ENCODE results near the gene C22orf31.
"Not testable (repeated sequence)": the region's sequence is repeated elsewhere in the genome, so short reads cannot be mapped to it uniquely, and the experiment has no call there.

Gene C22orf31

DNA sequence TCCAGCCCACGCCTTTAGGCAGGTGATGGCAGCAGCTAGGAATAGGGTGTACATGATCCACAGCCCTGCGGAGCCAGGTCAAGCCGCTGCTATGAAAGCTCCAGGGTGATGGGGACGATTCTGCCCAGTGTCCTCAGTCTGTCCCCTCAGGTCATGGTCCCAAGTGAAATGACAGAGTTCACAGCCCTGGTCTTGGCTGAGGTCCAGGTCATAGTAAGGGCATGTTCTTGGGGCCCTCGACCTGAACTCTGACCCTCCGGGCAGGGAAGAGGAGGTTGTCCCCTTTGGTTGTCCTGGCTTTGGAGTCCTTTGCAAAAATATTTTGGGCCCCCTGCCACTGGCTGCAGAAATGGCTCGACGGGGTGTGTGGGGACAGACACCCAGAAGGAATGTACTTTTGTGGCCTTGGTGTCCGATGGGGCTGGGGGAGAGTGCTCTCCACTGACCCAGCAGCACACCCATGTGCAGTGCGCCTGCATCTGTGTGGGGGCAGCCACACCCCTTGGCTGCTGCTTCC lies 7.3 kb downstream of the C22orf31 start:
- Mint-ChIP-seq H3K9me3 (no peaks in the 10 kb centered on the region), H3K36me3 (ENCODE audit: low read depth) (no peaks in the 10 kb centered on the region), H3K27me3 (ENCODE audit: low read depth) (peaks cover 14% of the 10 kb centered on the region), H3K4me3 (no peak overlapping the region), H3K4me1 (ENCODE audit: low read depth) (no peaks in the 10 kb centered on the region), H3K27ac (no peak overlapping the region)
- no peak for DNase-seq (ENCODE audit: low spot score)

- Mint-ChIP-seq H3K4me1 (ENCODE audit: low read depth) (no peaks in the 10 kb centered on the region), H3K9me3 (no peaks in the 10 kb centered on the region), H3K27me3 (ENCODE audit: low read depth) (peaks cover 7% of the 10 kb centered on the region), H3K27ac (no peak overlapping the region), H3K4me3 (no peak overlapping the region), H3K36me3 (ENCODE audit: low read depth) (no peaks in the 10 kb centered on the region)
- DNase-seq (ENCODE audit: low spot score), result no peak
These were observed 8.5 kb downstream of the C22orf31 start for GRCh38 chr22:29053048-29053702.

- no peak for DNase-seq (ENCODE audit: low spot score)
- Mint-ChIP-seq H3K27ac (no peak overlapping the region), H3K9me3 (no peaks in the 10 kb centered on the region), H3K4me1 (ENCODE audit: low read depth) (no peaks in the 10 kb centered on the region), H3K36me3 (ENCODE audit: low read depth) (no peaks in the 10 kb centered on the region), H3K4me3 (no peak overlapping the region), H3K27me3 (ENCODE audit: low read depth) (peaks cover 3% of the 10 kb centered on the region)
These were observed 11.2 kb downstream of the C22orf31 start for GRCh38 chr22:29050457-29050856.

DNA sequence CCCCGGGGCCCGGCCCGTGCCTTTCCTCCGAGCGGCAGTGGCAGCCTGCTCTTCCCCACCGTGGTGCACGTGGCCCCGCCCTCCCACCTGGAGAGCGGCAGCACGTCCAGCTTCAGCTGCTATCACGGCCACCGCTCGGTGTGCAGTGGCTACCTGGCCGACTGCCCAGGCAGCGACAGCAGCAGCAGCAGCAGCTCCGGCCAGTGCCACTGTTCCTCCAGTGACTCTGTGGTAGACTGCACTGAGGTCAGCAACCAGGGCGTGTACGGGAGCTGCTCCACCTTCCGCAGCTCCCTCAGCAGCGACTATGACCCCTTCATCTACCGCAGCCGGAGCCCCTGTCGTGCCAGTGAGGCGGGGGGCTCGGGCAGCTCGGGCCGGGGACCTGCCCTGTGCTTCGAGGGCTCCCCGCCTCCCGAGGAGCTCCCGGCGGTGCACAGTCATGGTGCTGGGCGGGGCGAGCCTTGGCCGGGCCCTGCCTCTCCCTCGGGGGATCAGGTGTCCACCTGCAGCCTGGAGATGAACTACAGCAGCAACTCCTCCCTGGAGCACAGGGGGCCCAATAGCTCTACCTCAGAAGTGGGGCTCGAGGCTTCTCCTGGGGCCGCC lies 11.9 kb downstream of the C22orf31 start:
- peaks cover 1% of the 10 kb centered on the region for H3K27me3 Mint-ChIP-seq (ENCODE audit: low read depth)
- no peaks in the 10 kb centered on the region for H3K9me3 Mint-ChIP-seq
- H3K27ac Mint-ChIP-seq, result no peak overlapping the region
- no peaks in the 10 kb centered on the region for H3K4me1 Mint-ChIP-seq (ENCODE audit: low read depth)
- H3K36me3 Mint-ChIP-seq (ENCODE audit: low read depth), result no peaks in the 10 kb centered on the region
- DNase-seq (ENCODE audit: low spot score), result no peak
- H3K4me3 Mint-ChIP-seq, result no peak overlapping the region

DNA sequence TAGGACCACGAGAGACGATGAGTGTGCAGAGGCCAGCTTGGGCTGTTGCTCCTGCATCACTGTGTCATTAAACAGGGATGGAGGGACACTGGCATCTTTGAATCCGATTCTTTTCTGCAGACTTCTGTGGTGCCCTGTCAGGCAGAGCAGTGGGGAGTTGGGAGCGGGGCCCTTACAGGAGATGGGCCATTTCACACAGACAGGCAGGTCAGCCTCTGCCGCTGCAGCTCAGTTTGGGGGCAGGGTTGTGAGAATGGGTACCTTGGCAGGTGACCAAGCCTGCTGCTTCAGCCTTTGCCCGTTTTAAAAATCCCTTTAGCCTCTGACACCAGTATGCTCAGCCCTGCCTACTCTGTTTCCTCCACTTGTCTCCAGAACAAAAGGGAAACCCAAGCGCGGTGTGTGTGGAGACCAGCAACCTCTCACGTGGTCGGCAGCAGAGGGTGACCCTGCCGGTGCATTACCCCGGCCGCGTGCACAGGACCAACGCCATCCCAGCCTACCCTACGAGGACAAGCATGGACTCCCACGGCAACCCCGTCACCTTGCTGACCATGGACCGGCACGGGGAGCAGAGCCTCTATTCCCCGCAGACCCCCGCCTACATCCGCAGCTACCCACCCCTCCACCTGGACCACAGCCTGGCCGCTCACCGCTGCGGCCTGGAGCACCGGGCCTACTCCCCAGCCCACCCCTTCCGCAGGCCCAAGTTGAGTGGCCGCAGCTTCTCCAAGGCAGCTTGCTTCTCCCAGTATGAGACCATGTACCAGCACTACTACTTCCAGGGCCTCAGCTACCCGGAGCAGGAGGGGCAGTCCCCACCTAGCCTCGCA lies 12.6 kb downstream of the C22orf31 start:
- Mint-ChIP-seq H3K4me3 (no peak overlapping the region), H3K4me1 (ENCODE audit: low read depth) (no peaks in the 10 kb centered on the region), H3K9me3 (no peaks in the 10 kb centered on the region), H3K27me3 (ENCODE audit: low read depth) (no peaks in the 10 kb centered on the region), H3K36me3 (ENCODE audit: low read depth) (no peaks in the 10 kb centered on the region), H3K27ac (no peak overlapping the region)
- DNase-seq (ENCODE audit: low spot score), result no peak

- H3K27me3 Mint-ChIP-seq (ENCODE audit: low read depth), result no peaks in the 10 kb centered on the region
- no peak overlapping the region for H3K27ac Mint-ChIP-seq
- no peaks in the 10 kb centered on the region for H3K4me1 Mint-ChIP-seq (ENCODE audit: low read depth)
- H3K36me3 Mint-ChIP-seq (ENCODE audit: low read depth), result no peaks in the 10 kb centered on the region
- DNase-seq (ENCODE audit: low spot score), result no peak
- no peak overlapping the region for H3K4me3 Mint-ChIP-seq
- H3K9me3 Mint-ChIP-seq, result no peaks in the 10 kb centered on the region
These were observed 16.9 kb downstream of the C22orf31 start for GRCh38 chr22:29044657-29045176.

GRCh38 chr22:29043906-29044575 lies 17.6 kb downstream of the C22orf31 start:
- no peak overlapping the region for H3K27ac Mint-ChIP-seq
- no peaks in the 10 kb centered on the region for H3K36me3 Mint-ChIP-seq (ENCODE audit: low read depth)

DNA sequence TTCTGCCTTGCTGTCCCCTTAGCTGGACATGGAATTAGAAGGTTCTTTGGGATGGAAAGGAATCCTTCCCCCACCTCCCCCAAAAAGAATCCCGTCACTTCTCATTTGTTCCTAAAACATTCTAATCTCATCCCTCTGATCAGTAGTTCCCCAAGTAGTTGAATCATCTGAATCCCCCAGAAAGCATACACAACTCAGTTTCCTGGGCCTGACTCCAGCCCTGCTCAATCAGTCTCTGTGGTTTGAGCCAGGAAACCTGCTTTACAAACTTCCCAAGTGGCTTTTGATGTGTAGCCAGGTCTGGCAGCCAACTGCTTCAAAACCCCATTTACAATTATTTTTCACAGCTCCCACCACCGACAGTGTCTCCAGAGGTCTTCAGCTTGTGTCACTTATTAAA lies 20.2 kb downstream of the C22orf31 start:
- no peaks in the 10 kb centered on the region for H3K9me3 Mint-ChIP-seq
- DNase-seq (ENCODE audit: low spot score), result no peak
- H3K27ac Mint-ChIP-seq, result no peak overlapping the region
- no peaks in the 10 kb centered on the region for H3K36me3 Mint-ChIP-seq (ENCODE audit: low read depth)
- H3K27me3 Mint-ChIP-seq (ENCODE audit: low read depth), result peaks cover 4% of the 10 kb centered on the region
- H3K4me3 Mint-ChIP-seq, result no peak overlapping the region
- H3K4me1 Mint-ChIP-seq (ENCODE audit: low read depth), result no peaks in the 10 kb centered on the region

More at GRCh38 chr22:29043906-29044575, 17.6 kb downstream of the C22orf31 start:
- no peaks in the 10 kb centered on the region for H3K4me1 Mint-ChIP-seq (ENCODE audit: low read depth)
- peaks cover 3% of the 10 kb centered on the region for H3K27me3 Mint-ChIP-seq (ENCODE audit: low read depth)
- DNase-seq (ENCODE audit: low spot score), result no peak
- H3K4me3 Mint-ChIP-seq, result no peak overlapping the region
- no peaks in the 10 kb centered on the region for H3K9me3 Mint-ChIP-seq

DNA sequence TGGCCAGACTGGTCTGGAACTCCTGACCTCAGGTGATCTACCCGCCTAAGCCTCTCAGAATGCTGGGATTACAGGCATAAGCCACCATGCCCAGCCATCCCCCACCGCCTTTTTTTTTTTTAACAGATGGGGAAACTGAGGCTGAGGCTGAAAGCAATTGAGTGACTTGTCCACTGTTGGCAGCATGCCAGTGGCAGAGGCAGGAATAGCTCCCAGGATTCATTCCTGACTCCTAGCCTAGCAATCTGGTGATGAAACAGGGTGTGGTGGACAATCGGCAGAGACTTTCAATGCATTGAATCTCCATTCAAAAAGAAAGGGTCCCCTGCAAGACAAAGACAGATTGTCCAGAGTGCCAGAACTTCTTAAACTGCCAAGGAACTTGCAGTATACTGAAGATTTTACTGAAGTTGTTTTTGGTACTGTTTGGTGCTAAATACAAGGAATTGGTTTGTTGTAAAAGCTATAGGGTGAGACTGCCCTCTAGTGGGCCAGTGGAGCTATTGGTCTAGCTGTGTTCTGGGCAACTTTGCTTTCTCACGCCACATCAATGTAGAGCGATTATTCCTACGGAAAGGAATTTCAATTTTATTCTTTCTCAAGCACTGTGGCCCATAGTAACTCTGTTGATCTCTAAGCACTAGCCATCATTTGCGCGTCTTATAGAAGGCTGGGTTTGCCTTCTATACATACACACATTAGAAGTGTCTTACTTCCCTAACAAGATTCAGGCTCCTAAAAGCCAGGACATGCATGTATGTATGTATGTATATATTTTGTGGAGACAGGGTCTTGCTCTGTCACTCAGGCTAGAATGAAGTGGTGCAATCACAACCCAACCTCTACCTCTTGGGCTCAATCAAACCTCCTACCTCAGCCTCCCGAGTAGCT lies 21.0 kb downstream of the C22orf31 start:
- no peaks in the 10 kb centered on the region for H3K9me3 Mint-ChIP-seq
- H3K4me1 Mint-ChIP-seq (ENCODE audit: low read depth), result no peaks in the 10 kb centered on the region
- no peak overlapping the region for H3K27ac Mint-ChIP-seq
- peaks cover 6% of the 10 kb centered on the region for H3K27me3 Mint-ChIP-seq (ENCODE audit: low read depth)
- no peaks in the 10 kb centered on the region for H3K36me3 Mint-ChIP-seq (ENCODE audit: low read depth)
- H3K4me3 Mint-ChIP-seq, result no peak overlapping the region
- DNase-seq (ENCODE audit: low spot score), result peak; percentile 36

DNA sequence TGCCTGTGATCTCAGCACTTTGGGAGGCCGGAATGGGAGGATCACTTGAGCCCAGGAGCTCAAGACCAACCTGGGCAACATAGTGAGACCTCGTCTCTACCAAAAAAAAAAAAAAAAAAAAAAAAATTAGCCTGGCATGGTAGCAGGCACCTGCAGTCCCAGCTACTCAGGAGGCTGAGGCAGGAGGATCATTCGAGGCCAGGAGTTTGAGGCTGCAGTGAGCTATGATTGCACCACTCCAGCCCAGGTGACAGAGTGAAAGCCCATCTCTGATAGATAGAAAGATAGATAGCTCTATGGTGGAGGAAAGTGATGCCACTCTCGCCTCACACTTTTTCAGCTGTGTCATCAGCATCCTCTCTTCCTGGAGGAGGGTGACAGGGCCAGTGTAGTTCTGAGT lies 21.9 kb downstream of the C22orf31 start:
- H3K4me3 Mint-ChIP-seq; H3K36me3 Mint-ChIP-seq (ENCODE audit: low read depth); H3K27me3 Mint-ChIP-seq (ENCODE audit: low read depth); H3K4me1 Mint-ChIP-seq (ENCODE audit: low read depth); H3K9me3 Mint-ChIP-seq; H3K27ac Mint-ChIP-seq; DNase-seq (ENCODE audit: low spot score): not testable (repeated sequence)

DNA sequence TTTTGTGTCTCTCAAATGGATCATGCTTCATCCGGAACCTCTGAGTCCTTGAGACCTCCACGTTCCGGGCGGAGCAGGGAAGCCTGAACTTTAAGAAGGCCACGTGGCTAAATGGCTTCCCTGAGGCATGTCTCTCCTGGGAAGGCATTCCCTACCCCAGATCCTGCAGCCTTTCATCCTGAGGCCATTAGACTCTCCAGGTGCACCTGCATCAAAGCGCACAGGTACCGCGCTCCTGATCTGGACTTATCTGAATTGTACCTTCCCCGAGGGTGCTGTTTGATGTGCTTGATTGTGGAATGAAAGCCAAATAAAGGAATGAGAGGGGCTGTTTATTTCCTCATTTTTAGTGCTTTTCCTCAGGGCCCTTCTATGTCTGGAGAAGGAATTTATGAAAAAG lies 22.5 kb downstream of the C22orf31 start:
- Mint-ChIP-seq H3K36me3 (ENCODE audit: low read depth) (no peaks in the 10 kb centered on the region), H3K9me3 (no peaks in the 10 kb centered on the region), H3K27me3 (ENCODE audit: low read depth) (peaks cover 7% of the 10 kb centered on the region), H3K4me1 (ENCODE audit: low read depth) (no peaks in the 10 kb centered on the region), H3K27ac (no peak overlapping the region), H3K4me3 (no peak overlapping the region)
- no peak for DNase-seq (ENCODE audit: low spot score)

- H3K4me3 Mint-ChIP-seq, result no peak overlapping the region
These were observed 24.2 kb downstream of the C22orf31 start for GRCh38 chr22:29037340-29037932.

GRCh38 chr22:29032584-29032983 lies 29.0 kb downstream of the C22orf31 start:
- H3K9me3 Mint-ChIP-seq, result no peaks in the 10 kb centered on the region
- no peaks in the 10 kb centered on the region for H3K36me3 Mint-ChIP-seq (ENCODE audit: low read depth)
- H3K4me1 Mint-ChIP-seq (ENCODE audit: low read depth), result peaks cover 13% of the 10 kb centered on the region
- no peak for DNase-seq (ENCODE audit: low spot score)
- H3K4me3 Mint-ChIP-seq, result no peak overlapping the region
- H3K27ac Mint-ChIP-seq, result no peak overlapping the region
- peaks cover 53% of the 10 kb centered on the region for H3K27me3 Mint-ChIP-seq (ENCODE audit: low read depth)

More at GRCh38 chr22:29037340-29037932, 24.2 kb downstream of the C22orf31 start:
- Mint-ChIP-seq H3K9me3 (no peaks in the 10 kb centered on the region), H3K27me3 (ENCODE audit: low read depth) (peaks cover 19% of the 10 kb centered on the region), H3K36me3 (ENCODE audit: low read depth) (no peaks in the 10 kb centered on the region), H3K27ac (no peak overlapping the region), H3K4me1 (ENCODE audit: low read depth) (no peaks in the 10 kb centered on the region)
- DNase-seq (ENCODE audit: low spot score), result no peak

All from T-helper 2 cell treated with Interferon-gamma antibody and Interleukin-4, amounts not matched to agents 5 μg/mL and 100 μg/mL, for 36 hours (primary cell).